NT2/D1 (cell line): ENCODE results near the gene GOT2.
"Not testable (repeated sequence)": the region's sequence is repeated elsewhere in the genome, so short reads cannot be mapped to it uniquely, and the experiment has no call there.

ENCODE experiments used
- DNase-seq: peaks from one replicate; pipeline ENCODE4 v3.0.0-alpha.2; 2011; ENCODE audit warnings: low read depth, low spot score
- H3K27me3 ChIP-seq: 2 replicates; pipeline ENCODE4 v1.6.0; 2011; ENCODE audit warnings: mild to moderate bottlenecking; ENCODE audit not compliant: insufficient read length, insufficient read depth
- H3K36me3 ChIP-seq: 2 replicates; pipeline ENCODE4 v1.6.1; 2011; ENCODE audit warnings: mild to moderate bottlenecking, low read length, mixed read lengths; ENCODE audit not compliant: insufficient read depth, insufficient read length
- H3K4me1 ChIP-seq: 2 replicates; pipeline ENCODE4 v1.5.1; 2011; ENCODE audit not compliant: insufficient read depth, insufficient read length
- H3K4me3 ChIP-seq: 2 replicates; pipeline ENCODE4 v1.5.1; 2011; ENCODE audit warnings: low read depth; ENCODE audit not compliant: insufficient read length
- H3K9ac ChIP-seq: 2 replicates; pipeline ENCODE4 v1.6.0; 2011; ENCODE audit warnings: low read depth; ENCODE audit not compliant: insufficient read length
- H3K9me3 ChIP-seq: 2 replicates; pipeline ENCODE4 v1.5.1; 2011; ENCODE audit warnings: mild to moderate bottlenecking, low read length; ENCODE audit not compliant: insufficient read depth
- SUZ12 ChIP-seq: IDR thresholded peaks from 2 replicates; pipeline ENCODE4 v1.6.1; 2011; ENCODE audit not compliant: insufficient read length, insufficient read depth; ENCODE audit errors: extremely low read depth
- YY1 ChIP-seq: IDR thresholded peaks from 2 replicates; pipeline ENCODE4 v1.6.1; 2011; ENCODE audit not compliant: insufficient read length, insufficient read depth
- ZNF274 ChIP-seq: IDR thresholded peaks from 2 replicates; pipeline ENCODE4 v1.6.1; 2011; ENCODE audit warnings: mild to moderate bottlenecking, low read depth, low read length

The GOT2 gene

GRCh38 chr16:58733671-58734458 lies at the start of gene GOT2:
TSS of gene GOT2 (minus strand) at chr16:58734316. CDS start at chr16:58734228, 88 bp downstream.
- TF ChIP-seq YY1 (no peak), SUZ12 (no peak), ZNF274 (no peak)
- no peaks in the 10 kb centered on the region for H3K9me3 ChIP-seq
- peaks cover 17% of the 10 kb centered on the region for H3K36me3 ChIP-seq

GRCh38 chr16:58779291-58779690 lies 45.2 kb upstream of the GOT2 start:
- not testable (repeated sequence) for H3K27me3 ChIP-seq, H3K9ac ChIP-seq, H3K4me3 ChIP-seq, H3K9me3 ChIP-seq, H3K4me1 ChIP-seq, H3K36me3 ChIP-seq, DNase-seq

More at GRCh38 chr16:58733671-58734458, at the start of gene GOT2:
- Histone ChIP-seq H3K9ac (peak within 1 kb of the TSS; percentile 90), H3K27me3 (no peaks in the 10 kb centered on the region), H3K4me3 (peak within 1 kb of the TSS; percentile 92), H3K4me1 (no peaks in the 10 kb centered on the region)
- DNase-seq = peak; percentile 82

GRCh38 chr16:58773870-58774269 lies 39.8 kb upstream of the GOT2 start:
- DNase-seq = no peak
- TF ChIP-seq SUZ12 (no peak), ZNF274 (no peak), YY1 (no peak)
- Histone ChIP-seq H3K27me3 (no peaks in the 10 kb centered on the region), H3K9ac (no peak overlapping the region), H3K36me3 (no peaks in the 10 kb centered on the region), H3K9me3 (no peaks in the 10 kb centered on the region), H3K4me3 (no peak overlapping the region), H3K4me1 (no peaks in the 10 kb centered on the region)

- DNase-seq = no peak
- no peaks in the 10 kb centered on the region for H3K27me3 ChIP-seq
- H3K9me3 ChIP-seq = no peaks in the 10 kb centered on the region
- H3K4me3 ChIP-seq = no peak overlapping the region
- no peaks in the 10 kb centered on the region for H3K36me3 ChIP-seq
- TF ChIP-seq ZNF274 (no peak), YY1 (no peak)
- no peak overlapping the region for H3K9ac ChIP-seq
- H3K4me1 ChIP-seq = no peaks in the 10 kb centered on the region
Observed at GRCh38 chr16:58768145-58768544, 34.0 kb upstream of the GOT2 start.

GRCh38 chr16:58767581-58767980 lies 33.5 kb upstream of the GOT2 start:
- no peaks in the 10 kb centered on the region for H3K9me3 ChIP-seq
- H3K27me3 ChIP-seq = no peaks in the 10 kb centered on the region
- H3K4me3 ChIP-seq = no peak overlapping the region
- TF ChIP-seq YY1 = no peak
- TF ChIP-seq ZNF274 = no peak
- no peak for TF ChIP-seq SUZ12
- H3K4me1 ChIP-seq = no peaks in the 10 kb centered on the region
- no peak overlapping the region for H3K9ac ChIP-seq
- DNase-seq = no peak
- no peaks in the 10 kb centered on the region for H3K36me3 ChIP-seq

GRCh38 chr16:58756650-58757332 lies 22.7 kb upstream of the GOT2 start:
- no peak for DNase-seq
- H3K4me3 ChIP-seq = no peak overlapping the region
- H3K9me3 ChIP-seq = no peaks in the 10 kb centered on the region
- no peaks in the 10 kb centered on the region for H3K4me1 ChIP-seq
- no peaks in the 10 kb centered on the region for H3K27me3 ChIP-seq
- H3K36me3 ChIP-seq = no peaks in the 10 kb centered on the region
- TF ChIP-seq ZNF274 (no peak), SUZ12 (no peak), YY1 (no peak)
- no peak overlapping the region for H3K9ac ChIP-seq

- Histone ChIP-seq H3K27me3 (no peaks in the 10 kb centered on the region), H3K9ac (no peak overlapping the region), H3K4me1 (no peaks in the 10 kb centered on the region), H3K4me3 (no peak overlapping the region), H3K36me3 (no peaks in the 10 kb centered on the region), H3K9me3 (no peaks in the 10 kb centered on the region)
- no peak for TF ChIP-seq ZNF274
- no peak for TF ChIP-seq YY1
- TF ChIP-seq SUZ12 = no peak
- peak; percentile 81 for DNase-seq
Observed at GRCh38 chr16:58755989-58756649, 22.0 kb upstream of the GOT2 start.
